Right hindlimb (tissue), 1 donor: Measurements from ENCODE around the gene PTPN7.
"Not testable (repeated sequence)": the region's sequence is repeated elsewhere in the genome, so short reads cannot be mapped to it uniquely, and the experiment has no call there.

Source experiments
- DNase-seq: peaks from one replicate; pipeline ENCODE4 v3.0.0-alpha.2; 2018

PTPN7 gene

DNA sequence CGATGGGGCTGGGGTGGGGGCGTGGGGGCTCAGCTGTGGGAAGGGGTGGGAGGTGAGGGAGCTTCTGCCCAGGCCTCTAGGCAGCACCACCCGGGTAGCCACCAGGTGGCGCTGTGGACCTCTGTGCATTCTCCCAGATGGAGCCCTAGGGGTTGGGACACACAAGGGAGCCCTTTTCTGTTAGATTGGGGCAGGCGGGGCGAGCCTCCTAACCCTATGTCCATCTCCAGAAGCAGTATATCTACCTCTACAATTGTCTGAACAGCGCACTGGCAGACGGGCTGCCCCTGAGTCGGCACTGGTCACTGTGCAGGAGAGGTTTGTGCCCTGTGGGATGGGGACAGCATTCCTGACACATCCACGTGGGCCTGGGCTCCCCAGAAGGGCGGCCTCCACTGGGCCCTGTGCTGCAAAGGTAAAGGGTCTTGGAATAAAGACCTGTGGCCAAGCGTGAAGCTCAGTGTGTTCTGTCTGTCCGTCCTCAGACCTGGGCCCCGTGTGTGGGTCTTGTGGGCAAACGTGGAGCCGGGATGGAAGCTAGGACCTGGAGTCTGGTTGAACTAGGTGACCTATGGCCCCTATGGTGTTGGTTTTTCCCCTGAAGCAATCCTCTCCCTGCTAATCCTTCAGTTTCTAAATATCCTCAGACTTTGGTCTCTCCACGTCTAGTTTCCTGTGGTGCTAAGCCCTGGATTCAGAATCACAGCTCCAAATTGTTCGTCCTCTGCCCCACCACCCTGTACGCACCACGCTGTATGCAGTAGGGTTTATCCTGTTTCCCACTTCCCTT, 28.8 kb upstream of the PTPN7 start:
- DNase-seq = peak; percentile 73

DNA sequence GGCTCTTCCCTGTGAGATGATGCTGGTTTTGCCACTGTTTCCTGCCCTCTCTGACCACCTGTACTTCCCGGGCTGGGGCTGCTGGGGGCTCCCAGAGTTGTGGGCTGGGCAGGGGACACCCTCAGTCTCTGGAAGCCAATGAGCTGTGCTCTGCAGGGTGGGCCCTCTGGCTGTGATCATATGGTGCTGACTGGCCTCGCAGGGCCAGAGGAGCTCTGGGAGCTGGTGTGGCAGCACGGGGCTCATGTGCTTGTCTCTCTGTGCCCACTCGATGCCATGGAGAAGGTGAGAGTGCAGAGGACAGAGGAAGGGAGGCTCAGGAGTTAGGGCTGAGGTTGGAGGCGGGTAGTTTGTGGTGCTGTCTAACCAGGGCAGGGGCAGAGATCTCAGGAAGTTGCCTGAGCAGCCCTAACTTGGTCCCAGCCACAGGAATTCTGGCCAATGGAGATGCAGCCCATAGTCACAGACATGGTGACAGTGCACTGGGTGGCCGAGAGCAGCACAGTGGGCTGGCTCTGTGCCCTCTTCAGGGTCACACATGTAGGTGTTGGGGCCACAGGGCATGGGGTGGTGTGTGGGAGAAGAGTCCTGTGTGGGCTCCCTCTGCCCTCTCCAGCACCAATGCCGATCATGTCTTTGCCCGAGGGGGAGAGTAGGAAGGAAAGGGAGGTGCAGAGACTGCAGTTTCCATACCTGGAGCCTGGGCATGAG, 27.4 kb upstream of the PTPN7 start:
- DNase-seq = no peak

DNA sequence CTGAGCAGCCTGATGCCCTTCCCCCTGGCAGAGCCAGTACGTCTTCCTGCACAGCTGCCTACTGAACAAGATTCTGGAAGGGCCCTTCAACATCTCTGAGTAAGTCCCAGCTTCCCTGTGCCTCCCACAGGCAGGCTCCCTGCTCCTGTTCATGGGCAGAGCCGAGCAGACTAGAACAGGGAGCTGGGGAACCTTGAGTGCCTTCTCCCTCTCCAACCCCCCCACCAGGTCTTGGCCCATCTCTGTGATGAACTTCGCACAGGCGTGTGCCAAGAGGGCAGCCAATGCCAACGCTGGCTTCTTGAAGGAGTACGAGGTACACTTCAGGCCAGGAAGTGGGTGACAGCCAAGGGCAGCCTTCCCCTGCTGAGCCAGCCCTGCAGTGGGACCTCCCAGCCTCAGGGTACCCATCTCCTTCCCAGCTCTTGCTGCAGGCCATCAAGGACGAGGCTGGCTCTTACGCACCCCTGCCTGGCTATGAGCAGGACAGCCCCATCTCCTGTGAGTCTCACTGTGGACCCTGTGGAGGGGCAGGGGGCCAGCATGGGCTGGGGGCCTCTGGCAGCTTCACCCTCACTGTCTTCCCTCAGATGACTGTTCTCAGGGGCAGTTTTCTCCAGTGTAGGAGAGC, 26.8 kb upstream of the PTPN7 start:
- DNase-seq = no peak

DNA sequence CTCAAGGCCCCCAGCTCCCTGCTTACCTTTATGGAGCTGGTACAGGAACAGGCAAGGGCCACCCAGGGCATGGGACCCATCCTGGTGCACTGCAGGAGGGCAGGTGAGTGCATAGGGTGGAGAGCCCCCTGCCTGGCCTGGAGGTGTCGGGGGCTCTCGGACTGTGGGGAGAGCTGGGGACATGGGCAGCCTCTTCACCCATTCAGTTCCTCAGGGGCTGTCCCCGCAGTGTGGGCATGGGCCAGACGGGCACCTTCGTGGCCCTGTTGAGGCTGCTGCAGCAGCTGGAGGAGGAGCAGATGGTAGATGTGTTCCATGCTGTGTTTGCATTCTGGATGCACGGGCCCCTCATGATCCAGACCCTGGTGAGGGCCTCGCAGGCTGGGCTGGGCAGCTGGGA, 25.9 kb upstream of the PTPN7 start:
- no peak for DNase-seq

DNA sequence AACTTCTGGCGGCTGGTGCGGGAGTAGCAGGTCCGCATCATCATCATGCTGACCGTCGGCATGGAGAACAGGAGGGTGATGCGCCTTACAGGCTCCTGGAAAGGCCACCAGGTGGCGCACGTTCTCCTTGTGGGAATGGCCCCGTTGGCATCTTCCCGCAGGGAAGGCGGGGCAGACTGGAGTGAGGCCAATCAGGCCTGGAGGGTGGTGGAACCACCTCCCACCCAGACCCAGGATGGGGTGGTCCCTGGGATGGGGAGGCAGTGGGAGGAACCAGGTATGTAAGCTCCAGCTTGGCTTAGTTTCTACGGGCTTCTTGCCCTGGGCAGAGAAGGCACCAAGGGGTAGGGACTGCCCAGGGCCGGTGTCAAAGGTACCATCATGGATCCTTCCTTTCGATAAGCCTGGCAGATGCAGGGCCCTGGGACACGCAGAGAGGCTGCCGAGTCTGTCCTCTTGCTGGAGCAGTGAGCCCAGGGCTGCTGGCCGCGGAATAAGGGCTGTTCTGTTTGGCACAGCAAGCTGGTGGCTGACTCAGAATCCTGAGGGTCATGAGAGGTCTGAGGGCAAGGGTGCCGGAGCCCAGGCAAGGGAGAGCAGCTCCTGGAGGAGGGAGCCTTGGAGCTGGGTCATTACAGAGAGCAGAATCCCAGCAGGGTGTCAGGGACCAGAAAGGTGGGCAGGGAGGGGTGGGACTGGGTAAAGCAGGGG, 24.5 kb upstream of the PTPN7 start:
- peak; percentile 76 for DNase-seq

DNA sequence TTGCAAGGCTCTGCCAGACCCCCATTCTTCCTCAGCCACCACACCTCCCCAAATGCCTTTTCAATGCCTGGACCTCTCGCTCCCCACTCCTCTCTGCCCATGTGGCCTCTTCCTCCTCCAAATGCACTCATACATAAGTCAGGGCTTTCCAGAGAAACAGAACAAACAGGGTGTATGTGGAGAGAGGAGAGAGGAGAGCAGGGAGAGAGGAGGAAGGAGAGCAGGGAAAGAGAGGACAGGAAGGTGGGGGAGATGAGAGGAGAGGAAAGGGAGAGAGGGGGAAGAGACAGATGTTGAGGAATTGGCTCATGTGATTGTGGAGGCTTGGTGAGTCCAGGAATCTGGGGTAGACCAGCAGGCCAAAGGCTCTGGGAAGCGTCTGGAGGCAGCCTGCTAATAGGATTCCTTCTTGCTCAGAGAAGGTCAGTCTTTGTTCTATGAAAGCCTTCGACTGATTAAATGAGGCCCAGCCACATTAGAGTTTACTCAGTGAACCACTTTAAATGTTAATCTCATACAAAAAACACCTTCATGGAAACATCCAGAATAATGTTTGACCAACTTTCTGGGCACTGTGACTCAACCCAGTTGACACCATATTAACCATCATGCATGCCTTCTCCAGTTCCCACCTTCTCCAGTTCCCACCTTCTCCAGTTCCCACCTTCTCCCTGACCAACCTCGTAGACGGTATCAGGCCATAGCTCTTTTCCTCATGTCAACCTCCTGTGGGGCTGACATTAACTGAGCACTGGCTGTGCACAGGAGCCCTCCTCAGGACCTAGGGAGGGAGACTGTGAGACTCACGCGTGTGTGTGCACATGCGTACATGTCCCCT, 21.9 kb upstream of the PTPN7 start:
- no peak for DNase-seq

DNA sequence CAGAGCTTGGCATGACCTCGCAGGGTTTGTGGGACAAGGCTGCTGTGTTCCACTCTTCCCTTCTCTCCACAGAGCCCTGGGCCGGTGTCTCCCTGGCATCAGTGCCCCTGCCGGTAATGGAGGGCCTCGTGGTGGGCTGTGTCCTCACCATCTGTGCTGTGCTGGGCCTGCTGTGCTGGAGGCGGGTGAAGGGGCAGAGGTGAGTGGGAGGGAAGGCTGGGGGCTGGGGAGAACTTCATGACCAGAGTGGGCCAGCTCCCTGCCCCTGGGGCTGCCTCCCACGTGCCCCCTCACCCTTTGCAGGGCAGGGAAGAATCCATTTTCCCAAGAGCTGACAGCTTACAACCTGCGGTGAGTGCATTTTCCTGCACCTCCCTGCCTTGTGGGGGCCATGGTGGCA, 21.2 kb upstream of the PTPN7 start:
- no peak for DNase-seq

- DNase-seq = not testable (repeated sequence)
Observed at GRCh38 chr1:202180751-202181139, 20.3 kb upstream of the PTPN7 start.

GRCh38 chr1:202179828-202180750, 19.7 kb upstream of the PTPN7 start:
- no peak for DNase-seq

DNA sequence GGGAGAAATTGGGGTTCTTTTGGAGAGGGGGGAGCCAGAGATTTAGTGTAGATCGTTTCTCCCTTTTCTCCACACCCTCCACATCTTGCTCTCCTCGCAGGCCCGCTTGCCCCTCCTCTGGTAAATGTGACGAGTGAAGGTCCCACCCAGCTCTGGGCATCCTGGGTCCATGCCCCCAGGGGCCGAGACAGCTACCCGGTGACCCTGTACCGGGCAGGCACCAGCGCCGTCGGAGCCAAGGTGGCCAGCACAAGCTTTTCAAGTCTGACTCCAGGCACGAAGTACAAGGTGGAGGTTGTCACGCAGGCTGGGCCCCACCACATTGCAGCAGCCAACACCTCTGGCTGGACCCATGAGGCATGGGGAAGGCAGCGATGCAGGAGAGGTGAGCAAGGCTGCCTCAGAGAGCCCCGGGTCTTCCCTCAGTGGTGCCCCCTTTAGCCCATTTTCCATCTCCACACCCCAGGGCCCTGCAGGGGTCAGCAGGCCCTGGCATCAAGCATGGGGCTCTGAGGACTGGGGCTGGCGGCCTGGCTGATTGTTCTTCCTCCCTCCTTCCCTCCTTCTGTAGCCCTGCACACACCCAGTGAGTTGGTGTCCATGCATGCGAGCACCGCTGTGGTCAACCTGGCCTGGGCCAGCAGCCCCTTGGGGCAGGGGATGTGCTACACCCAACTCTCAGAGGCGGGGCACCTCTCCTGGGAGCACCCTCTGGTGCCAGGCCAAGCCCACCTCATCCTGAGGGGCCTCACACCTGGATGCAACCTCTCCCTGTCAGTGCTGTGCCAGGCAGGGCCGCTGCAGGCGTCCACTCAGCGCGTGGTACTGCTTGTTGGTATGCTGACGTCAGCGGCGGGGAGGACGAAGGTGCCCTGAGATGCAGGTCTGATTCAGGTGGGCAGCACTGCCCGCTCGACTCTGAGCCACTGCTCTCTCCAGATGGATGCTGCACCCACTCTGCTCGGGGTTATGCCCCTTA, 16.8 kb upstream of the PTPN7 start:
- no peak for DNase-seq

DNA sequence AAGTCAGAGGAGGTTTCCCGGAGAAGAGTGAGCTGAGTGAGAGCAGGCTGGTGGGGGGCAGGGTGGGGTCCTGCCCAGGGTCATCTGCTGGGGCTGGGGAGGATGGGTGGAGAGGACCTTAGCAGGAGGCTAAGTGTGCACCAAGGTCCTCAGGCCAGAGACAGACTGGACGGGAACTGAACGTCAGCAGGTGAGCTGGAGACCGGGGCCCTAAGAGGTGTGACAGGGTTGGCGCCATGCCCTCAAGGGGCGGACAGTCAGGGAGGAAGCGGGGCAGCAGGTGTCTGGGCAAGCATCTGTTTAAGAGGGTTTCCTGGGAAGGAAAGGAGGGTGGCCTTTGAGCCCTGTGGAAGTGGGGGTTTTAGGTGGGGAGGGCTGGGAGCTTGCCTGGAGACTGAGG, 13.6 kb upstream of the PTPN7 start:
- no peak for DNase-seq

DNA sequence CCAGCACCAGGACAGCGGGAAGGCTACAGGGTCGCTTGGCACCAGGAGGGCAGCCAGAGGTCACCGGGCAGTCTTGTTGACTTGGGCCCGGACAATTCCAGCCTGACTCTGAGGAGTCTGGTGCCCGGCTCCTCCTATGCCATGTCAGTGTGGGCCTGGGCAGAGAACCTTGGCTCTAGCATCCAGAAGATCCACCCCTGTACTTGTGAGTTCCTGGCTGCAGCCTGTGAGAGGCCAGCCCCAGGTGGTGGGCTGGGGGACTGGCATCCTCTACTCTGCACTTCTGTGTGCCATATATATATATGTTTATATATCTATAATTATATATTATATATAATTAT, 11.6 kb upstream of the PTPN7 start:
- no peak for DNase-seq

DNA sequence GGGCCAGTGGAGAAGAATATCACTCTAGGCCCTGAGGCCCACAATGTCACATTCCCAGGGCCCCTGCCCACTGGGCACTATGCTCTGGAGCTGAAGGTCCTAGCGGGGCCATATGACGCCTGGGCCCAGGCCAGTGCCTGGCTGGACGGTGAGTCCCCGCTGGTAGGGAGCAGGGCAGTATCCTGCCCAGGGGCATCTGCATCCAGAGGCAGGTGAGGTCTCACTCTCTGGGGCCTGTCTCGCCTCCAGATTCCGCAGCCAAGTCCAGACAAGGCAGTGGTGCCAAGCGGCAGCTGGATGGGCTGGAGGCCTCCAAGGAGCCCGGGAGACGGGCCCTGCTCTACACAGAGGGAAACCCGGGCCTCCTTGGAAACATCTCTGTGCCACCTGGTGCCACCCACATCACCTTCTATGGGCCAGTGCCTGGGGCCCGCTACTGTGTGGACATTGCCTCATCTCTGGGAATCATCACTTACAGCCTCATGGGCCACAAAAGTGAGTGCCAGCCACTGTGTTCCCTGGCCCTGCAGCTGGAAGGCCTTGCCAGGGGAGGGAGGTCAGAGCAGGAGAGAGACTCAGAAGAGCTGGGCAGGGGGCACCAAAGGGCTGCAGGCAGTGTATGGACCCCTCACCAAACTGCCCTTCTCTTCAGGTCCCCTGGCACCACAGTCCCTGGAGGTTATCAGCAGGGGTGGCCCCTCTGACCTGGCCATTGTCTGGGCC, 11.1 kb upstream of the PTPN7 start:
- DNase-seq = no peak

DNA sequence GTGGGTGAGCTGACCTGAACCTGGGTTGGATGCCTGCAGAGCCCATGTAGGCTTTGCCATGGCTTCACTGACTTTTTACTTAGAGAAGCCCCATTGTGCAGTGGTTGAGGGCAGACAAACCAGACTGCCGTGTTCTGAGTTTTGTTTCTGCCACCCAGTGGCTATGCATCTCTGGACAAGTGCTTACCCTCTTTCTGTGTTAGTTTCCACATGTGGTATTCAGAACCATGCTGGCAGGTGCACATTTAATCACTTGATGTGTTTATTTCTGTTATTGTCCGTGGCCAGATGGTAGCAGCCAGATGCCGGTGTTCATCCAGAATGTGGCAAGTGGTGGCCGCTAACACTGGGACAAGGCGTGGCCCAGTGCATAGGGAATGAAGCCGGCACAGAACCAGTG, 10.3 kb upstream of the PTPN7 start:
- no peak for DNase-seq

DNA sequence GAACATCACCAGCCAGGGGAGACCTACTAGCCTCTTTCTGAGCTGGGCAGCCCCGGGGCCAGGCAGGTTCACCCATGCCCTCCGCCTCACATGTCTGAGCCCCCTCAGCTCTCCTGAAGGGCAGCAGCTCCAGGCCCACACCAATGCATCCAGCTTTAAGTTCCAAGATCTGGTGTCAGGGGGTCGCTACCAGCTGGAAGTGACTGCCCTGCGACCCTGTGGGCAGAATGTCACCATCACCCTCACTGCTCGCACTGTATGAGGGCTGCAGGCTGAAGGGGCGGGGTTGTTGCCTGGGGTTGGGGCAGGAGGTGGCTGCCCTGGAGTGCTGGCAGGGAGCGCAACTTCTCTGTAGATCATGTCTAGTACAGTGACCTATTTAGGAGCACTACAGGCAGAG, 8.5 kb upstream of the PTPN7 start:
- no peak for DNase-seq

DNA sequence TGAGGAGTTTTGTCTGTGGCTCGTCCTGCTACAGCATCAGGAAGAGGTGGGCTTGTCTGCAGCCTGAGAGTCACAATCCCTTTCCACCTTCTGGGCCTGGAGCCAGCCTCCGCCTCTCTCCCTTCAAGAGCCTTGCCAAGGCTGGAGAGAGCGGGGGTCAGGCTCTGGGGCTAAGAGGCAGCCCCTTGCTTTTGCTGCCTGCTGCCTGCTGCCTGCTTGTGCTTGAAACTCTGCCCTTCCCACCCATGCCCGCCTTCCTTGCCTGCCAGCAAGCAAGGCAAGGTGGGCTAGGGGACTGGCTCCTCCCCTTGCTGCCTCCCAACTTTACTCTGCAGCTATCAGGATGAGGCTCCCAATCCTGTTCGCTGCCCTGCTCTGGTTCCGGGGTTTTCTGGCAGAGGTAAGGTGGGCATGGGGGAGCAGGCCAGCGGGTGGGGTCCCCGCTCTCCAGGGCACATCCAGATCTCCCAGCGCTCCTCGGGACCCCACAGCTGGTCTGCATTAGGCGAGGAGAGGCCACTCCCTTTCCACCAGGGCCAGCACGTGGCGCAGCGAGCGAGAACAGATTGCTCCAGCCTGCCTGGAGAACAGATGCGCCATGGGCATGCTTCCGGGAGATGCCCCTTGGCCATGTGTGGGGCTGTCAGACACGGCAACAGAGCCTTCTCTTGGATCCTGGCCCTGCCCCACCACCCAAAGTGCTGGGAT, 7.5 kb upstream of the PTPN7 start:
- peak; percentile 82 for DNase-seq

DNA sequence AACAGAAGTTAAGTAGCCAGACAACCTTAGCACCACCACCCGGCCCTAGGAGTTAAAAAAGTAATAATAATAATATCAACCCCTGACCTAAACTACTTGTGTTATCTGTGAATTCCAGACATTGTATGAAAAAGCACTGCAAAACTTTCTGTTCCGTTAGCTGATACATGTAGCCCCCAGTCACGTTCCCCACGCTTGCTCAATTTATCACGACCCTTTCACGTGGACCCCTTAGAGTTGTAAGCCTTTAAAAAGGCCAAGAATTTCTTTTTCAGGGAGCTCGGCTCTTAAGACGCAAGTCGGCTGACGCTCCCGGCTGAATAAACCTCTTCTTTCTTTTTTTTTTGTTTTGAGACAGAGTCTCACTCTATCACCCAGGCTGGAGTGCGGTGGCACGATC, 6.7 kb upstream of the PTPN7 start:
- not testable (repeated sequence) for DNase-seq

- no peak for DNase-seq
Observed at GRCh38 chr1:202165942-202166843, 5.8 kb upstream of the PTPN7 start.
